ENCODE measurements around the gene DAB2IP.

GRCh38 chr9:121631115-121631514 lies 20.3 kb upstream of the DAB2IP start:
- TF ChIP-seq, protein P1, sequence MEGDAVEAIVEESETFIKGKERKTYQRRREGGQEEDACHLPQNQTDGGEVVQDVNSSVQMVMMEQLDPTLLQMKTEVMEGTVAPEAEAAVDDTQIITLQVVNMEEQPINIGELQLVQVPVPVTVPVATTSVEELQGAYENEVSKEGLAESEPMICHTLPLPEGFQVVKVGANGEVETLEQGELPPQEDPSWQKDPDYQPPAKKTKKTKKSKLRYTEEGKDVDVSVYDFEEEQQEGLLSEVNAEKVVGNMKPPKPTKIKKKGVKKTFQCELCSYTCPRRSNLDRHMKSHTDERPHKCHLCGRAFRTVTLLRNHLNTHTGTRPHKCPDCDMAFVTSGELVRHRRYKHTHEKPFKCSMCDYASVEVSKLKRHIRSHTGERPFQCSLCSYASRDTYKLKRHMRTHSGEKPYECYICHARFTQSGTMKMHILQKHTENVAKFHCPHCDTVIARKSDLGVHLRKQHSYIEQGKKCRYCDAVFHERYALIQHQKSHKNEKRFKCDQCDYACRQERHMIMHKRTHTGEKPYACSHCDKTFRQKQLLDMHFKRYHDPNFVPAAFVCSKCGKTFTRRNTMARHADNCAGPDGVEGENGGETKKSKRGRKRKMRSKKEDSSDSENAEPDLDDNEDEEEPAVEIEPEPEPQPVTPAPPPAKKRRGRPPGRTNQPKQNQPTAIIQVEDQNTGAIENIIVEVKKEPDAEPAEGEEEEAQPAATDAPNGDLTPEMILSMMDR (conservative IDR thresholded peaks at IDR 0.05; ENCODE audit: low read length): no peak
- no peak for TF ChIP-seq EZH2phosphoT487 (IDR thresholded peaks at IDR 0.05; ENCODE audit: borderline replicate concordance)
